Right lobe of liver (tissue), 4 donors: Measurements from ENCODE around the gene BMP7.

ENCODE experiments used
- CTCF ChIP-seq, 4 donors: fragments of 200-600 bp in 3 of 4; fragments of 450-650 bp in 1 of 4; IDR thresholded peaks; one replicate each; pipeline versions ENCODE4 v1.5.1 to v1.8.0; 2016 to 2022; ENCODE audit warnings: antibody characterized with exemption in 4 of 4, mild to moderate bottlenecking in 2 of 4
- POLR2A ChIP-seq: fragments of 450-650 bp; IDR thresholded peaks from one replicate; pipeline ENCODE4 v1.6.1; 2017; ENCODE audit warnings: antibody characterized with exemption, mild to moderate bottlenecking
- donor health status: DM: no; HTN: no; CAD: no.
- donor health status: DM: no; HTN: no; CAD: no.
- donor health status: DM: no; HTN: yes; CAD: no.

GRCh38 chr20:57157106-57157691 lies 109.2 kb downstream of the BMP7 start:
- TF ChIP-seq POLR2A (no peak), CTCF (IDR thresholded peaks at IDR 0.05) (no peak)
